AG04450 (cell line): ENCODE results near the gene RAPGEF3. TPM values are rescaled to one million over a fixed set of nuclear protein-coding genes. Genes with fewer than 3 reads are reported as not detected.

Experiments used
- CTCF ChIA-PET: fragments of 300-600, 350-600 bp; formaldehyde crosslinking; extraction: SDS; loops from one replicate; lab custom pipeline; 2022; ENCODE audit warnings: antibody characterized with exemption, inconsistent platforms; lab: Charles Lee
- POLR2A ChIA-PET: fragments of 350-600 bp; formaldehyde crosslinking; extraction: SDS; loops from one replicate; lab custom pipeline; 2021; ENCODE audit warnings: antibody characterized with exemption, inconsistent platforms; lab: Yijun Ruan, JAX
- DNase-seq: peaks from one replicate; pipeline ENCODE4 v3.0.0-alpha.2; 2011; ENCODE audit warnings: low read depth, low spot score
- H3K27ac ChIP-seq: one replicate; pipeline ENCODE4 v1.5.1; 2012; ENCODE audit warnings: low read depth, low read length, control low read depth
- H3K27me3 ChIP-seq: one replicate; pipeline ENCODE4 v1.6.0; 2012; ENCODE audit warnings: low read length; ENCODE audit not compliant: control insufficient read depth, insufficient read depth
- H3K4me3 ChIP-seq: 2 replicates; pipeline ENCODE4 v1.5.1; 2011; ENCODE audit warnings: mild to moderate bottlenecking, low read depth, low read length, control low read depth
- H3K9me3 ChIP-seq: 2 replicates; pipeline ENCODE4 v1.5.1; 2012; ENCODE audit warnings: low read length; ENCODE audit not compliant: control insufficient read depth, insufficient read depth
- polyA plus RNA-seq: library from polyadenylated mRNA; depleted of rRNA; stranded (reverse); fragments of >200 nt; gene quantifications from 2 replicates; pipeline ENCODE4 v1.2.3, GENCODE V29; 2011
- TF ChIP-seq, protein P1 (sequence below): IDR thresholded peaks from 2 replicates; pipeline ENCODE4 v1.5.1; 2011; ENCODE audit warnings: low read depth, low read length, control low read depth, inconsistent platforms

RAPGEF3 gene
- polyA plus RNA-seq, 1 experiment, result 1.7 TPM

DNA sequence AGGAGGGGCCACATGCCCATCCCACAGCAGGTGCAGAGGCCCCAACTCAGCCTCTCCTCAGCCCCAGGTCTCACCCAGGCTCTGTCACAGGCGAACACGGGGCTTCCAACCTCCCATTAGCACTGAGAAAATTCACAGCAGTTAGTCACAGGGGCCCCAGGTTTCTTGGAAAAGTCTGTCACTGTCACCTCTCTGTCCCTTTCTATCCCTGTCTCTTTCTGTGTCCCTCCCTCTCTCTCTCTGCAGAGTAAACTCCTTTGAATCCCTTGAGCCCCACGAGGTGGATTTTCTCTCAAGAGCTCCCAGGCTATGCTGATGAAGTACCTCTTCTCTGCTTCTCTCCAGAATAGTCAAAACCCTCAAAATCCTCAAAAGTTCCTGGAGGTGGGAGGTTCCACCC is 19.4 kb downstream of the RAPGEF3 start:
- Histone ChIP-seq H3K27me3 (peaks cover 12% of the 10 kb centered on the region), H3K9me3 (no peaks in the 10 kb centered on the region; the same call in 1 of the 2 replicates), H3K4me3 (no peak overlapping the region), H3K27ac (no peak overlapping the region)
- DNase-seq, result no peak
- POLR2A ChIA-PET, result no interaction called here
- CTCF ChIA-PET, result interaction anchor here (0.6 kb wide), 1 partner anchor 210 kb away, joined by 3 read pairs; no protein-coding TSS in a partner anchor
- TF ChIP-seq, protein P1, sequence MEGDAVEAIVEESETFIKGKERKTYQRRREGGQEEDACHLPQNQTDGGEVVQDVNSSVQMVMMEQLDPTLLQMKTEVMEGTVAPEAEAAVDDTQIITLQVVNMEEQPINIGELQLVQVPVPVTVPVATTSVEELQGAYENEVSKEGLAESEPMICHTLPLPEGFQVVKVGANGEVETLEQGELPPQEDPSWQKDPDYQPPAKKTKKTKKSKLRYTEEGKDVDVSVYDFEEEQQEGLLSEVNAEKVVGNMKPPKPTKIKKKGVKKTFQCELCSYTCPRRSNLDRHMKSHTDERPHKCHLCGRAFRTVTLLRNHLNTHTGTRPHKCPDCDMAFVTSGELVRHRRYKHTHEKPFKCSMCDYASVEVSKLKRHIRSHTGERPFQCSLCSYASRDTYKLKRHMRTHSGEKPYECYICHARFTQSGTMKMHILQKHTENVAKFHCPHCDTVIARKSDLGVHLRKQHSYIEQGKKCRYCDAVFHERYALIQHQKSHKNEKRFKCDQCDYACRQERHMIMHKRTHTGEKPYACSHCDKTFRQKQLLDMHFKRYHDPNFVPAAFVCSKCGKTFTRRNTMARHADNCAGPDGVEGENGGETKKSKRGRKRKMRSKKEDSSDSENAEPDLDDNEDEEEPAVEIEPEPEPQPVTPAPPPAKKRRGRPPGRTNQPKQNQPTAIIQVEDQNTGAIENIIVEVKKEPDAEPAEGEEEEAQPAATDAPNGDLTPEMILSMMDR, result no peak

DNA sequence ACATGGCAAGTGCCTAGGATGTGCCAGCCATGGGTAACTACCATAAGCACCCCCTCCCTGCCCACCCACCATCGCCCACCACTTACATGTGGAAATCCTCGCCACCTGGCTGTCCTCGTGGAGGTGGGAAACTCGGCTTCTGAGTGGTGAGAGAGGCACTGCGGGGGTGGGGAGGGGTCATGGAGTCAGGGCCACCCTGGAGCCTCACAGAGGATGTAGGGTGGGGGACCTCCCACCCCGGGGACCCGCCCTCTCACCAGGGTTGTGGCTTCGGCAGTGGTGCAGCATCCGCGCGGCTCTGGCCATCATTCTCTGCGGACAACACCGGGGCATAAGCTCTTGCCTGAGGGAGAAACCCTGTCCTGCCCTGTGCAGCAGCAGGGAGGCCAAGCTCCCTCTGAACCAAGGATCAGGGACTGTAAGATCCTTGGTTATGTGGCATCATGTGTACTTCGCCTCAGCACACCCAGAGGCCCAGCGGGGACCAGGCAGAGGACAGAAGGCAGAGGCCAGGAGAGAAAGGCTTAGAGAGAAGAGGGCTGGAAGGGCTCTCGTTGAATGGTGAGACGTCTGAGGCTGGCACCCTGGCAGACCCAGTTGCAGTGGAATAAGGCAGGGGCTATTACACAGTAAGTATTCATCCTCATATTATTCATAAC is 20.6 kb downstream of the RAPGEF3 start:
- POLR2A ChIA-PET, result no interaction called here
- no peak for DNase-seq
- Histone ChIP-seq H3K27me3 (peaks cover 1% of the 10 kb centered on the region), H3K9me3 (no peaks in the 10 kb centered on the region; the same call in 1 of the 2 replicates), H3K27ac (no peak overlapping the region), H3K4me3 (no peak overlapping the region)
- CTCF ChIA-PET, result interaction anchor here (2.6 kb wide), 1 partner anchor 100 kb away, joined by 17 read pairs; no protein-coding TSS in a partner anchor
- TF ChIP-seq, protein P1, result no peak

DNA sequence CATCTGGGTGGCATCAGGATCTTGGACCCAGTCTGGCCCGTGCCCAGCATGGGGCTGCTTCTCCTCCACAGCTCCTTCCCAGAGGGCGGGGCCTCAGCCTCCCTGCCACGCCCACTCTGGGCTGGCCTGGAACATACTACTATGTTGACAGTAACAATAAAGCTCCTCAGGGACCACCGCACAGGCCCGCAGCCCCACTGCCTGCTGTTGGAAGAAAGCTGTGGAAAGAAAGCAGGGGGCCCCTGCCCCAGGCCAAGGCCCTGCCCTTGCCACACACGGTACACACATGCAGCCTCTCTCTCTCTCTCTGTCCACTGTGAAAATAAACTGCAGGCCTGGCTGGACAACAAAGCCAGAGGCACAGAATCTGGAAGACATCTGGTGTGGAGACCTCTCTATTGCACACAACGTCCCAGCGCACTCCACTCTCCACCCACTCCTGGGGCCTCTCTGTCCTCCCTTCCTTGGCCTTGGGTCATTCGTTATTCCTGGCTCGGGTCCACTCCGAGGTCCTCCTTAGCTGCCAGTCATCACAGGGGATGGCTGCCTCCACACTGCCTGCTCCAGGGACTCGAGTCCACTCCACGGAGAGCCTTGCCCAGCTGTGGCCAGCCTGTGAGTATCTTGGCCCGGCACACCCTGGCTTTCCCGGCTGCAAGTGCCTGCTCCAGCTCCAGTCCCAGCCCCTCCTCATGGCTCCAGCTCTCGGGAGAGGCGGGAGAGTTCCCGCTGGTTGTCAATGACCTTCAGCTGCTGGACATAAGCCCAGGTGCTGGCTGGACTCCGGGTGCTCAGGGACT is 21.6 kb downstream of the RAPGEF3 start:
- ChIA-PET CTCF (interaction anchor here (0.6 to 2.6 kb wide), 6 partner anchors 21 to 226 kb away, joined by 3 to 17 read pairs (median 6); partner anchors contain the start of gene TMEM106C), POLR2A (interaction anchor here (0.6 kb wide), 1 partner anchor 84 kb away, joined by 4 read pairs; no protein-coding TSS in a partner anchor)
- no peaks in the 10 kb centered on the region for H3K27me3 ChIP-seq
- DNase-seq, result peak; percentile 24
- no peaks in the 10 kb centered on the region; the same call in 1 of the 2 replicates for H3K9me3 ChIP-seq
- H3K27ac ChIP-seq, result peak overlapping the region; percentile 65
- TF ChIP-seq, protein P1, result no peak
- H3K4me3 ChIP-seq, result no peak overlapping the region

DNA sequence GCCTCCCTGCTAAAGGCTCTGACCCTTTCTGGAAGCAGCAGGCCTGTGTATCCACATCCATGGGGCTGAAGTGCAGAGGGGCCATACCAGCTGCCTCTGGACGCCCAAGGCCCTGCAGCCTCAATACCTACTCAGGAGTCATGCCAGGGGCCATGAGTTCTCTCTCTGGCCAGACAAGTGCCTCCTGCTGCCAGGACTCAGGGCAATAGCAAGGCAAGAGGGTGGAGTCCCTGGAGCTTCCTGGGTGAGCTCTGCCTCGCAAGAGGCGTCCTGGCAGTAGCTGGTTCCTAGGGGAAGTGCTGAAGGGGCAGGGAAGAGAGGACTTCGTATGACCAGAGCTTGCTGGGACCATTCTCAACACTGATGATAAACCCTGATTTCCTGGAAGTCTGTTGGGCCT is 22.5 kb downstream of the RAPGEF3 start:
- DNase-seq, result no peak

More for the DNA sequence above, 22.5 kb downstream of the RAPGEF3 start:
- ChIA-PET POLR2A (no interaction called here), CTCF (interaction anchor here (1.0 to 2.6 kb wide), 4 partner anchors 20 to 105 kb away, joined by 3 to 17 read pairs (median 10); no protein-coding TSS in a partner anchor)
- TF ChIP-seq, protein P1, result no peak
- no peaks in the 10 kb centered on the region for H3K27me3 ChIP-seq
- H3K27ac ChIP-seq, result peak overlapping the region; percentile 65
- H3K9me3 ChIP-seq, result no peaks in the 10 kb centered on the region; the same call in 1 of the 2 replicates
- no peak overlapping the region for H3K4me3 ChIP-seq
